HG03280 (cell line): ENCODE measurements around the gene INO80.

Experiments
- ATAC-seq: cut with Tn5 transposase; IDR thresholded peaks from one replicate; pipeline ENCODE4 v1.9.1; 2021; ENCODE audit warnings: mild to moderate bottlenecking, moderate library complexity; ENCODE audit not compliant: unreplicated experiment

The INO80 gene

GRCh38 chr15:40952901-40953712 is 163.0 kb downstream of the INO80 start, which contains the start of gene CHAC1:
CHAC1 (plus strand) TSS chr15:40953471; CDS start chr15:40953584, 113 bp downstream.
- ATAC-seq: peak; percentile 90

DNA sequence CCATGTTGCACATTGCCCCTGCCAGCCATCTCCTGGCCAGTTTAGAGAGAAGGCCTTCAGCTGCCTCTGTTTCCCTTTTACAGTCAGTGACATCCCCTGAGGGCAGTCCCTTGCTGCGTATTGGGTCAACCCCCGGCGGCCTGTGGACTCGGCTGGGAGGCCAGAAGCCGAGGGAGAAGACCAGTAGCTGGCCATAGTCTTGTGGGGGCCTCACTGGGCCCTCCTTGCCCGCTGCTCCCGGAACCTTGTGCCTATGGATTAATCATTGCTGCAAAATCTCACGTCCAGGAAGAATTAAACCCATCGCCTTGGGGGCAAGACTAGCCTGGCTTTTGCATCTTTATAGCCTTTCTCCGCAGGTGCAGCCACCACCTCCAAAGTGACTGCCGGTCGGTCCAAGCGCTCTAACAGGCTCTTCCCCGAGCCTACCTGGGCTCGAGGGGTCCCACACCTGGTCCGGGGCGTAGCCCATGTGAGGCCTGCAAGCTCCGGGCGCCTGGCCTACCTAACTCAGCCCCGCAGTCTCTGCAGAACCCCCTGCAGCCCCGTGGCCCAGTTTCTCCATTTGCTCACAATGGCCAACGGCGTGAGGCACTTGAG is 163.7 kb downstream of the INO80 start:
- ATAC-seq: peak; percentile 1

DNA sequence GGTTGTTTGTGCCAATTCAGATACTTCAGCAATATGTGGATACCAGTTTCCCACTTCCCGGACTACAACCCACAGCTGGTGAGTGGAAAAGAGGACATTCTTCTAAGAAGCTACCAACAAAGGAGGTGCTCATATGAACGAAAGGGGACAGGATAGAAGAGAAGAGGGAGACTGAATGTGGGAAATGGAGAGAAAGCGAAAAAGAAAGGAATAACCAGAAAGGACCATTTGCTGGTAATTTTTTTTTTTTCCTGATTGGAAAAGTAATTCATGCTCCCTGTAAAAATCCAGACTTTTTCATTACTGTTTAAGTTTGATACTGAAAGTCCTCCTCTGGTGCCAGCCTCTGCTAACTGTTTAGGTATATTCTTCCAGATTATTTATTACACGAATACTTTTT is 164.3 kb downstream of the INO80 start:
- no peak for ATAC-seq

- ATAC-seq: no peak
Observed at GRCh38 chr15:40949756-40950207, 166.3 kb downstream of the INO80 start.

GRCh38 chr15:40948706-40949473 is 167.2 kb downstream of the INO80 start:
- no peak for ATAC-seq

- no peak for ATAC-seq
Observed at GRCh38 chr15:40944510-40945296, 171.4 kb downstream of the INO80 start.

GRCh38 chr15:40943764-40944365 is 172.2 kb downstream of the INO80 start:
- no peak for ATAC-seq

GRCh38 chr15:40942878-40943277 is 173.2 kb downstream of the INO80 start:
- no peak for ATAC-seq

- ATAC-seq: no peak
Observed at GRCh38 chr15:40942337-40942854, 173.7 kb downstream of the INO80 start.

DNA sequence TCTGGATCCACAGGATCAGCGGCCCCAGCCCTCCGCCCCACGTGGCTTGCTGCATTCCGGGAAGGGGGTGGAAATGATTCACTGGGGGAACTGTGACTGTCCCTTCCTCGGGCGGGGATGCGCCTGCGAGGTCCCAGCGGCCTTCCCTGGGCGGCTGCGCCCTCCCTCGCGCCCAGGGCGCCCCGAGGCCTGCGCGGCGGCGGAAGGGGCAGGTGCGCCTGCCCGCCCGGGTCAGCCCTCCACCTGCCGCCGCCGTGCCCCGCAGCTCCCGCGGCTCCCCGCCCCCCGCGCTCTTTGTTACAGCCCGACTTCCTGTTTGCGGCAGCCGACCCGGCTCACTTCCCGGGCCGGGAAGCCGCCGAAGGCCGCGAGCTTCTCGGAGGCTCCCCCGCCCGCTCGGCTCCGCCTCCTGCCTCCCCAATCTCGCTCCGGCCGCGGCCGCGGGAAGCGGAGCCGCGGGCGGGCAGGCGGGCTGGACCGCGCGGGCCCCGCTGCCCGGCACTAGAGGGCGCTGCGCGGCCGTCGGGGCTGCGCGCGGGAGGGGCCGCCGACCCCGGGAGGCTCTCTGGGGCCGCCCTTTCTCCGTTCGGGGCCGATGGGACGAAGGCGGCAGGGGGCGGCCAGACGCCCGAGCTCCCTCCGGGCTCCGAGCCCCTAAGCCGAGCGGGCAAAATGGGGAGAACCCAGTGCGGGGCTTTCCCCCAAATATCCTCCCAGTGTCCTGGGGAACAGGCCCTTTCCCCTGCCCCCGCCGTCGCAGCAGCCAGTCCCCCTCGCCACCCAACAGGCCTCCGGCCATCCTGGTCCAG is 174.3 kb downstream of the INO80 start:
- peak; percentile 72 for ATAC-seq

GRCh38 chr15:40941068-40941527 is 175.0 kb downstream of the INO80 start:
- no peak for ATAC-seq

- no peak for ATAC-seq
Observed at GRCh38 chr15:40940296-40940801, 175.7 kb downstream of the INO80 start.

DNA sequence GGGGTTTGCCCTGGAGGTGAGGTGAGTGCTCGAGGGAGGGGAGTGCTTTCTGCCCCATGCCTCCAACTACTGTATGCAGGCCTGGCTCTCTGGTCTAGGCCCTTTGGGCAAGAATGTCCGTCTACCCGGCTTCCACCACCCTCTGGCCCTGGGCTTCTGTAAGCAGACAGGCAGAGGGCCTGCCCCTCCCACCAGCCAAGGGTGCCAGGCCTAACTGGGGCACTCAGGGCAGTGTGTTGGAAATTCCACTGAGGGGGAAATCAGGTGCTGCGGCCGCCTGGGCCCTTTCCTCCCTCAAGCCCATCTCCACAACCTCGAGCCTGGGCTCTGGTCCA is 177.6 kb downstream of the INO80 start:
- ATAC-seq: no peak

GRCh38 chr15:40937762-40938535 is 178.1 kb downstream of the INO80 start:
- no peak for ATAC-seq

GRCh38 chr15:40936709-40937666 is 179.1 kb downstream of the INO80 start:
- no peak for ATAC-seq

- no peak for ATAC-seq
Observed at GRCh38 chr15:40936234-40936708, 179.8 kb downstream of the INO80 start.

DNA sequence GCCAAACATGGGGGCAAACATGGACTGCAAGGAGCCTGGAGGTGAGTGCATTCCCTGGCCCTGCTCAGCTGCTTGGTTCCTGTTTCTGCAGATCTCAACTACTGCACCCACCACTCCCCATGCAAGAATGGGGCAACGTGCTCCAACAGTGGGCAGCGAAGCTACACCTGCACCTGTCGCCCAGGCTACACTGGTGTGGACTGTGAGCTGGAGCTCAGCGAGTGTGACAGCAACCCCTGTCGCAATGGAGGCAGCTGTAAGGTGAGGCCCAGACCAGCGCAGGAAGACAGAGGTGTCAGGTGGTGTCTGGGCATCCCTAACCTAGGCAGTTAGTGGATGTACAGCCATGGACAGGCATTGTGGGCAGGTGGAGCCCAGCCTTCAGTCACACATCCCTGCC is 181.6 kb downstream of the INO80 start:
- ATAC-seq: no peak
